OCI-LY3 (cell line): ENCODE measurements around the gene PTCHD4.
A peak's percentile ranks its signal among the peaks of the same experiment; 100 is the strongest.

Experiments used
- H2AFZ ChIP-seq: fragments of 200-600, 300-600 bp; shearing (Covaris generic); 2 replicates; pipeline ENCODE4 v1.6.0; 2014; ENCODE audit warnings: antibody characterized with exemption, low read depth, low read length
- H3K27ac ChIP-seq: fragments of 200-600, 300-600 bp; sonication (generic); 2 replicates; pipeline ENCODE4 v1.5.1; 2014; ENCODE audit warnings: mild to moderate bottlenecking, low read length, moderate library complexity, mixed read lengths
- H3K27me3 ChIP-seq: fragments of 200-600, 300-600 bp; sonication (generic); 2 replicates; pipeline ENCODE4 v1.6.1; 2014; ENCODE audit warnings: low read depth, low read length, mixed read lengths
- H3K36me3 ChIP-seq: fragments of 200-600, 300-600 bp; sonication (generic); replicated peaks from 2 replicates; pipeline ENCODE3; 2014; ENCODE audit warnings: low read depth, low read length, mixed read lengths
- H3K4me1 ChIP-seq: fragments of 300-600, 200-600 bp; sonication (generic); 2 replicates; pipeline ENCODE4 v1.6.1; 2014; ENCODE audit warnings: low read length, mixed read lengths
- H3K4me2 ChIP-seq: fragments of 200-600, 300-600 bp; sonication (generic); 2 replicates; pipeline ENCODE4 v1.6.1; 2014; ENCODE audit warnings: low read length, mixed read lengths
- H3K4me3 ChIP-seq: fragments of 300-600, 200-600 bp; sonication (generic); 2 replicates; pipeline ENCODE4 v1.5.1; 2014; ENCODE audit warnings: antibody characterized with exemption, mild to moderate bottlenecking, low read length, moderate library complexity
- H3K79me2 ChIP-seq: fragments of 300-600, 200-600 bp; shearing (Covaris generic); 2 replicates; pipeline ENCODE4 v1.6.1; 2014; ENCODE audit warnings: mild to moderate bottlenecking, low read length, mixed read lengths
- H3K9ac ChIP-seq: fragments of 300-600, 200-600 bp; shearing (Covaris generic); 2 replicates; pipeline ENCODE4 v1.6.0; 2014; ENCODE audit warnings: mild to moderate bottlenecking, low read length, moderate library complexity
- H3K9me3 ChIP-seq: fragments of 200-600, 300-600 bp; shearing (Covaris generic); 2 replicates; pipeline ENCODE4 v1.6.1; 2014; ENCODE audit warnings: low read length, mixed read lengths; ENCODE audit not compliant: insufficient read depth
- H4K20me1 ChIP-seq: fragments of 200-600, 300-600 bp; sonication (generic); 2 replicates; pipeline ENCODE4 v1.6.1; 2016; ENCODE audit warnings: low read length, mixed read lengths; ENCODE audit not compliant: insufficient read depth
- CTCF ChIP-seq: fragments of 200-600, 300-600 bp; sonication (generic); IDR thresholded peaks from 2 replicates; pipeline ENCODE4 v1.5.1; 2014; ENCODE audit warnings: antibody characterized with exemption, low read length, low read depth
- EZH2phosphoT487 ChIP-seq: fragments of 200-600 bp; shearing (Covaris generic); IDR thresholded peaks from 2 replicates; pipeline ENCODE4 v1.6.1; 2018; ENCODE audit warnings: antibody characterized with exemption, mixed run types, low read depth

PTCHD4 gene

GRCh38 chr6:48116699-48117645 is 6.0 kb upstream of the PTCHD4 start:
- Histone ChIP-seq H3K9ac (no peak overlapping the region), H3K4me2 (no peak overlapping the region), H3K9me3 (no peaks in the 10 kb centered on the region), H4K20me1 (no peaks in the 10 kb centered on the region), H3K79me2 (no peaks in the 10 kb centered on the region), H3K27me3 (no peaks in the 10 kb centered on the region), H3K27ac (no peak overlapping the region), H3K4me3 (no peak overlapping the region), H2AFZ (no peak overlapping the region), H3K36me3 (no peaks in the 10 kb centered on the region), H3K4me1 (no peaks in the 10 kb centered on the region)
- TF ChIP-seq EZH2phosphoT487 (no peak), CTCF (no peak)

DNA sequence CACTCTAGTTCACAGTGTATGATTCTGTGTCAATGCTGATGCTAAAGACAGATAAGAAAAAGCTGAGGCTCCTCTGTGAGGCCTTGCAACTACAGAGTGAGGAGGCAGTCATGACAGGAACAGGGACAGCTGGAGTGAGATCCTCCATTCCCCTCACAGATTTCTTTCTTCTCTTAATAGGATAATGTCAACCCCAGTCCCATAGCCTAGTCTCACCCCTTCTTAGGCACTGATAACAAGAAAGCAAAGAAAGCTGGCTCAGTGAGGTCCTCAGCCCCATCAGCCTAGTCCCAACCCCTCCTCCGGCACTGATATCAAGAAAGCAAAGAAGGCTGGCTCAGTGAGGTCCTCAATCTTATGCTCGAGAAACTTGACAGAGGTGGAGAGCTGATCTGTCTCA is 2.1 kb upstream of the PTCHD4 start:
- Histone ChIP-seq H2AFZ (no peak overlapping the region), H3K9ac (no peak overlapping the region), H3K27ac (no peak overlapping the region), H4K20me1 (no peaks in the 10 kb centered on the region), H3K79me2 (no peaks in the 10 kb centered on the region), H3K4me2 (no peak overlapping the region), H3K36me3 (no peaks in the 10 kb centered on the region), H3K4me3 (no peak overlapping the region), H3K4me1 (no peaks in the 10 kb centered on the region), H3K27me3 (no peaks in the 10 kb centered on the region), H3K9me3 (no peaks in the 10 kb centered on the region)
- TF ChIP-seq EZH2phosphoT487 (no peak), CTCF (no peak)

DNA sequence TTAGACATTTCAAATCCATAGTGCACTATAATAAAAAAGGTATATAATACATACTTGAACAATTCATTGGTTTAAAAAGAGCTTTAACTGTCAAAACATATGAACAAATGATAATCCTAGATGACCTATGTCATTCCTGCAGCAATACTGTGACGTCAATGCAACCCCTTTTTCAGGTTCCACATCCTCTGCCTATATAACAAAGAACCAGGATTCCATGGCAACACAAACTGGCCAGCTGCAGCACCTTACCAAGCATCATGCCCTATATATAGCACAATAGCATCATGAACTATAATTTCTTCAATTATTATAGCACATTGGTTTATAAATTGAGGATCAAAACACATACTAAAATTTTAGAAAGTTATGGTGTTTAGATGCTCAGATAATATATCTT is 578 bp upstream of the PTCHD4 start:
- Histone ChIP-seq H3K4me1 (no peaks in the 10 kb centered on the region), H2AFZ (no peak overlapping the region), H3K27me3 (no peaks in the 10 kb centered on the region), H3K27ac (no peak overlapping the region), H4K20me1 (no peaks in the 10 kb centered on the region), H3K9ac (no peak overlapping the region), H3K4me3 (no peak overlapping the region), H3K36me3 (no peaks in the 10 kb centered on the region), H3K4me2 (no peak overlapping the region), H3K9me3 (no peaks in the 10 kb centered on the region), H3K79me2 (no peaks in the 10 kb centered on the region)
- TF ChIP-seq EZH2phosphoT487 (no peak), CTCF (no peak)

DNA sequence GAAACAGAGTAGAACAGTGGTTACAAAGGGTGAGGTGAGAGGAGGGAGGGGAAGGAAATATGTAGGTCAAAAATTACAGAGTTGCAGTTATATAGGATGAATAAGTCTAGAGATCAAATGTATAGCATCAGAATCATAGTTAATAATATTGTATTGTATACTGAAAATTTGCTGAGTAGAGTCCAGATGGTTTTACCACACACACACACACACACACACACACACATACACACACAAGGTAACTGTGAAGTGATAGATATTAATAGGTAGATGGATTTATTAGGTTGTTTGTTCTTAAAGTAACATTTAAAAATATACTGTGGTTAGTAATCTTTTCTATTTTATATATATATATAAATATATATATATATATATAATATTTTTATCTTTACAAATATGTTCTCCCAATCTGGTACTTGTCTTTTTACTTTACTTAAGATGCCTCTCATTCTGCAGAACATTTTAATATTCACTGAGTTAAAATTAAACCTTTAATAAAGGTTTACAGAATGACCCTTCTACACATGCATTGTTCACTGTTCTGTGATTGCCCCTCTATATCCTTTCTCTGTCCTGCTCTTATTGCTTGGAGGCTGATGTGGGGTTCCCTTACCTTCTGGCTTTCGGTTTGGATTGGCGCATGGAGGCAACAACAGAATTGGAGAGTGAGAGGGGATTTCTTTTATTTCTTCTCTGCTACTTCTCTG is 408 bp downstream of the PTCHD4 start:
- Histone ChIP-seq H3K27ac (no peak overlapping the region), H3K36me3 (no peaks in the 10 kb centered on the region), H3K27me3 (no peaks in the 10 kb centered on the region), H3K4me2 (no peak overlapping the region), H3K9me3 (no peaks in the 10 kb centered on the region), H2AFZ (0 out of 2 replicates have a peak overlapping the region, but pooled peaks have one; percentile 37), H3K4me3 (no peak overlapping the region), H4K20me1 (no peaks in the 10 kb centered on the region), H3K9ac (no peak overlapping the region), H3K4me1 (no peaks in the 10 kb centered on the region), H3K79me2 (no peaks in the 10 kb centered on the region)
- TF ChIP-seq EZH2phosphoT487: no peak
- TF ChIP-seq CTCF: no peak
